H1 (cell line): ENCODE data around the gene PRIMPOL. TPM values are rescaled to one million over a fixed set of nuclear protein-coding genes. Genes with fewer than 3 reads are reported as not detected.
A peak's percentile ranks its signal among the peaks of the same experiment; 100 is the strongest.

Experiments used
- CTCF ChIA-PET: fragments of 300-600 bp; sonication (Branson Sonifier 250); formaldehyde crosslinking; loops from one replicate; lab custom pipeline; 2021; ENCODE audit not compliant: partially characterized antibody; lab: Charles Lee
- POLR2A ChIA-PET: fragments of 300-600 bp; sonication (Branson Sonifier 250); formaldehyde crosslinking; loops from one replicate; lab custom pipeline; 2021; ENCODE audit warnings: inconsistent platforms; ENCODE audit not compliant: partially characterized antibody; lab: Charles Lee
- DNase-seq, 2 experiments: peaks; one replicate each; pipeline versions ENCODE4 v3.0.0 to v3.0.0-alpha.2; 2010 to 2022; ENCODE audit warnings: low spot score in 2 of 2, low read depth in 1 of 2, mixed read lengths in 1 of 2
- FAIRE-seq: peaks from 2 replicates; lab custom pipeline; 2011; peaks lifted over from hg19 to GRCh38; lab: Jason Lieb, UNC
- H2AFZ ChIP-seq: 2 replicates; pipeline ENCODE4 v1.8.1; 2012; ENCODE audit warnings: low read length, inconsistent platforms
- H2AK5ac ChIP-seq: 2 replicates; pipeline ENCODE4 v1.6.1; 2013; ENCODE audit warnings: low read depth, low read length
- H2BK120ac ChIP-seq: replicated peaks from 2 replicates; pipeline ENCODE3; 2013; ENCODE audit warnings: low read depth, low read length, inconsistent platforms
- H2BK12ac ChIP-seq: 2 replicates; pipeline ENCODE4 v1.6.1; 2013; ENCODE audit warnings: low read depth, low read length
- H2BK15ac ChIP-seq: 2 replicates; pipeline ENCODE4 v1.6.1; 2013; ENCODE audit warnings: low read length
- H2BK20ac ChIP-seq: 2 replicates; pipeline ENCODE4 v1.6.1; 2013; ENCODE audit warnings: low read length
- H2BK5ac ChIP-seq: 2 replicates; pipeline ENCODE4 v1.6.1; 2013; ENCODE audit warnings: low read depth, low read length
- H3K14ac ChIP-seq: 2 replicates; pipeline ENCODE4 v1.6.1; 2013; ENCODE audit warnings: inconsistent platforms; ENCODE audit not compliant: insufficient read length
- H3K18ac ChIP-seq: 2 replicates; pipeline ENCODE4 v1.6.1; 2013; ENCODE audit warnings: low read length; ENCODE audit errors: extremely low read depth
- H3K23ac ChIP-seq: 2 replicates; pipeline ENCODE4 v1.6.1; 2013; ENCODE audit warnings: inconsistent platforms; ENCODE audit not compliant: insufficient read length
- H3K23me2 ChIP-seq: 2 replicates; pipeline ENCODE4 v1.6.1; 2013; ENCODE audit warnings: low read depth, low read length
- H3K27ac ChIP-seq: 2 replicates; pipeline ENCODE4 v1.6.1; 2011; ENCODE audit warnings: low read depth, low read length, inconsistent platforms
- H3K27me3 ChIP-seq, 4 experiments: replicated peaks in 1 of 4; 1 replicate in 1 of 4; 2 replicates in 3 of 4; pipeline versions ENCODE4 v1.6.1 to v1.8.1; 2011 to 2013; ENCODE audit warnings: low read length in 3 of 4, mild to moderate bottlenecking in 3 of 4, inconsistent platforms in 2 of 4, mixed read lengths in 2 of 4, moderate library complexity in 1 of 4; ENCODE audit not compliant: control insufficient read depth in 3 of 4, insufficient read depth in 3 of 4; ENCODE audit errors: extremely low read depth in 1 of 4
- H3K36me3 ChIP-seq, 4 experiments: 2 replicates each; pipeline versions ENCODE4 v1.6.1 to v1.8.1; 2011 to 2013; ENCODE audit warnings: mild to moderate bottlenecking in 4 of 4, low read length in 3 of 4, moderate library complexity in 2 of 4, control low read depth in 1 of 4, inconsistent platforms in 1 of 4; ENCODE audit not compliant: insufficient read depth in 4 of 4, control insufficient read depth in 2 of 4
- H3K4ac ChIP-seq: replicated peaks from 2 replicates; pipeline ENCODE3; 2013; ENCODE audit warnings: low read length, low read depth, mixed read lengths, inconsistent platforms; ENCODE audit not compliant: insufficient read length
- H3K4me1 ChIP-seq, 4 experiments: replicated peaks in 1 of 4; 1 replicate in 1 of 4; 2 replicates in 3 of 4; pipeline versions ENCODE4 v1.6.1 to v1.8.1; 2011 to 2013; ENCODE audit warnings: low read length in 3 of 4, inconsistent platforms in 2 of 4, mixed read lengths in 1 of 4; ENCODE audit not compliant: insufficient read depth in 4 of 4, control insufficient read depth in 3 of 4
- H3K4me2 ChIP-seq, 2 experiments: 2 replicates each; pipeline versions ENCODE4 v1.6.1 to v1.8.1; 2011 to 2013; ENCODE audit warnings: low read depth in 2 of 2, low read length in 2 of 2, control low read depth in 1 of 2, inconsistent platforms in 1 of 2, mild to moderate bottlenecking in 1 of 2; ENCODE audit not compliant: insufficient read depth in 1 of 2
- H3K4me3 ChIP-seq, 4 experiments: fragments of 200-600, 300-600 bp in 1 of 4; sonication (generic), shearing (Covaris generic), sonication (Bioruptor Twin) in 1 of 4; 2 replicates each; pipeline versions ENCODE4 v1.5.1 to v1.8.1; 2011 to 2016; ENCODE audit warnings: low read length in 4 of 4, low read depth in 3 of 4, control low read depth in 2 of 4, inconsistent platforms in 2 of 4, mild to moderate bottlenecking in 2 of 4, mixed read lengths in 1 of 4, moderate library complexity in 1 of 4; ENCODE audit not compliant: insufficient read depth in 2 of 4; ENCODE audit errors: extremely low read depth in 1 of 4
- H3K56ac ChIP-seq: replicated peaks from 2 replicates; pipeline ENCODE3; 2013; ENCODE audit warnings: low read depth, mild to moderate bottlenecking, mixed read lengths, low read length, inconsistent platforms; ENCODE audit not compliant: insufficient read length
- H3K79me1 ChIP-seq: 2 replicates; pipeline ENCODE4 v1.6.1; 2013; ENCODE audit warnings: low read depth, low read length, control low read depth
- H3K79me2 ChIP-seq, 2 experiments: 2 replicates each; pipeline versions ENCODE4 v1.6.1 to v1.8.1; 2012 to 2013; ENCODE audit warnings: low read length in 2 of 2, mild to moderate bottlenecking in 2 of 2, inconsistent platforms in 1 of 2; ENCODE audit not compliant: insufficient read depth in 2 of 2, control insufficient read depth in 1 of 2
- H3K9ac ChIP-seq, 4 experiments: replicated peaks in 1 of 4; 1 replicate in 1 of 4; 2 replicates in 3 of 4; pipeline versions ENCODE4 v1.6.1 to v1.8.1; 2011 to 2013; ENCODE audit warnings: low read depth in 3 of 4, low read length in 3 of 4, control low read depth in 2 of 4, mild to moderate bottlenecking in 2 of 4, moderate library complexity in 2 of 4, inconsistent platforms in 1 of 4; ENCODE audit errors: extremely low read depth in 1 of 4
- H3K9me3 ChIP-seq, 2 experiments: 2 replicates each; pipeline versions ENCODE4 v1.6.1 to v1.8.1; 2012 to 2013; ENCODE audit warnings: mild to moderate bottlenecking in 2 of 2, moderate library complexity in 2 of 2, control low read depth in 1 of 2, inconsistent platforms in 1 of 2, low read depth in 1 of 2, low read length in 1 of 2, mixed read lengths in 1 of 2; ENCODE audit not compliant: insufficient read depth in 2 of 2
- H4K20me1 ChIP-seq, 2 experiments: replicated peaks in 1 of 2; 2 replicates each; pipeline versions ENCODE3 to v1.8.1; 2011 to 2013; ENCODE audit warnings: inconsistent platforms in 2 of 2, low read length in 2 of 2, mild to moderate bottlenecking in 1 of 2; ENCODE audit not compliant: insufficient read depth in 2 of 2, control insufficient read depth in 1 of 2
- H4K5ac ChIP-seq: 2 replicates; pipeline ENCODE4 v1.6.1; 2013; ENCODE audit warnings: low read length, low read depth, mixed read lengths, inconsistent platforms; ENCODE audit not compliant: insufficient read length
- H4K8ac ChIP-seq: 2 replicates; pipeline ENCODE4 v1.8.0; 2013; ENCODE audit warnings: mild to moderate bottlenecking, moderate library complexity, low read length, inconsistent platforms; ENCODE audit not compliant: insufficient read depth; ENCODE audit errors: extremely low read depth
- H4K91ac ChIP-seq: replicated peaks from 2 replicates; pipeline ENCODE3; 2013; ENCODE audit warnings: low read length, mixed read lengths, inconsistent platforms; ENCODE audit not compliant: insufficient read length
- CBX8 ChIP-seq: fragments of 300-800, 300-1000 bp; sonication (generic); IDR thresholded peaks from 2 replicates; pipeline ENCODE4 v1.7.1; 2016; ENCODE audit warnings: low read depth, low read length, borderline replicate concordance
- CTCF ChIP-seq, 3 experiments: IDR thresholded peaks; 1 replicate in 2 of 3; 2 replicates in 1 of 3; pipeline versions ENCODE4 v1.5.1 to v1.6.1; 2011; ENCODE audit warnings: low read length in 3 of 3, mild to moderate bottlenecking in 3 of 3, inconsistent platforms in 2 of 3, low read depth in 1 of 3, moderate library complexity in 1 of 3; ENCODE audit not compliant: insufficient read depth in 1 of 3; ENCODE audit errors: control extremely low read depth in 1 of 3
- EGR1 ChIP-seq: IDR thresholded peaks from 2 replicates; pipeline ENCODE4 v1.6.1; 2011; ENCODE audit warnings: low read depth, low read length, borderline replicate concordance
- HDAC6 ChIP-seq: IDR thresholded peaks from one replicate; pipeline ENCODE4 v1.7.1; 2012; ENCODE audit warnings: low read depth, mild to moderate bottlenecking, inconsistent platforms, low read length, moderate library complexity
- SUZ12 ChIP-seq: fragments of 200-600 bp; sonication (generic); IDR thresholded peaks from 2 replicates; pipeline ENCODE4 v1.6.1; 2012; ENCODE audit warnings: mild to moderate bottlenecking, inconsistent platforms, low read length, moderate library complexity, mixed read lengths
- WGBS, 2 experiments: shearing (Covaris generic) in 1 of 2; methylation state at CpG; one replicate each; pipeline versions ENCODE4 v1.1.6 to v1.1.7; 2013 to 2015; ENCODE audit warnings: low lambda C conversion rate in 2 of 2, mixed read lengths in 2 of 2, inconsistent platforms in 1 of 2, low coverage in 1 of 2, missing lambda C conversion rate in 1 of 2; ENCODE audit not compliant: insufficient replicate concordance in 2 of 2, insufficient coverage in 1 of 2, insufficient read length in 1 of 2; ENCODE audit errors: extremely low coverage in 1 of 2, missing lambda C conversion rate in 1 of 2; 5-methylcytosine and 5-hydroxymethylcytosine counted together
- polyA plus RNA-seq, 7 experiments: library from polyadenylated mRNA; depleted of rRNA in 3 of 7; stranded (reverse) in 5 of 7; unstranded in 2 of 7; fragments of >200 nt in 5 of 7; fragments of 200-250 nt in 2 of 7; gene quantifications; 1 replicate in 5 of 7; 2 replicates in 1 of 7; 4 replicates in 1 of 7; pipeline versions ENCODE4 v1.2.1 to v1.2.3, GENCODE V29; 2011 to 2013; ENCODE audit warnings: missing spikeins in 2 of 7, mixed read lengths in 2 of 7
- total RNA-seq: library from RNA; stranded (reverse); fragmentation: NEBNext Ultra II Directional; extraction: Animal tissue kit (Norgen Biotek cat#: 25700); gene quantifications from 2 replicates; pipeline ENCODE4 v1.2.1, GENCODE V29; 2021

The PRIMPOL gene
- total and polyA plus RNA-seq, 2 of the 8 experiments (the other 6 are each of a cell fraction or from before 2014, with no cell fraction given): 4.4 to 6.7 TPM

- Histone ChIP-seq H3K36me3 (no peaks in the 10 kb centered on the region), H2BK120ac (no peak overlapping the region), H2AK5ac (no peak overlapping the region), H2BK15ac (no peak overlapping the region), H2AFZ (no peak overlapping the region), H3K4me3 (no peak overlapping the region), H3K23ac (no peak overlapping the region), H3K23me2 (no peaks in the 10 kb centered on the region), H4K91ac (peak overlapping the region; percentile 66), H3K4me2 (no peak overlapping the region), H4K20me1 (no peaks in the 10 kb centered on the region), H3K14ac (no peak overlapping the region), H3K27me3 (no peaks in the 10 kb centered on the region), H4K8ac (no peak overlapping the region), H2BK20ac (no peak overlapping the region), H4K5ac (no peak overlapping the region), H2BK5ac (no peak overlapping the region), H3K9ac (no peak overlapping the region), H3K18ac (no peak overlapping the region), H3K79me1 (no peaks in the 10 kb centered on the region), H3K27ac (0 out of 2 replicates have a peak overlapping the region, but pooled peaks have one; percentile 9), H3K4ac (no peak overlapping the region), H3K4me1 (peaks cover 0 to 4% (median 3%) of the 10 kb centered on the region in 4 experiments; a peak in 5 of 7 replicates), H2BK12ac (no peak overlapping the region; the same call in 1 of the 2 replicates), H3K9me3 (peaks cover 0 to 4% of the 10 kb centered on the region in 2 experiments; a peak in 1 of 4 replicates), H3K79me2 (no peaks in the 10 kb centered on the region), H3K56ac (no peak overlapping the region)
- FAIRE-seq (no peak), DNase-seq (no peak)
- ChIA-PET CTCF (interaction anchor here (0.8 to 1.3 kb wide), 3 partner anchors 12 to 108 kb away, joined by 3 to 4 read pairs (median 3); no protein-coding TSS in a partner anchor), POLR2A (no interaction called here)
- TF ChIP-seq EGR1: no peak
- no peak for TF ChIP-seq SUZ12
- TF ChIP-seq HDAC6: no peak
- TF ChIP-seq CTCF (IDR thresholded peaks at IDR 0.05; ENCODE audit: control extremely low read depth in 1 of 3, insufficient read depth in 1 of 3, low read depth in 1 of 3, low read length in 3 of 3): no peak
- no peak for TF ChIP-seq CBX8
- 87% methylated on average over 5 of the region's 5 CpGs; no CpG with 5 or more reads in 1 of the 2 experiments for WGBS, 2 experiments
Observed at GRCh38 chr4:184684491-184685189, 35.1 kb downstream of the PRIMPOL start.
